Measurements from ENCODE around the gene CLEC12A. TPM values are rescaled to one million over a fixed set of nuclear protein-coding genes. Genes with fewer than 3 reads are reported as not detected.

CLEC12A gene
- total RNA-seq, 1 experiment from 2014 or later = not detected

- no peak for DNase-seq (ENCODE audit: low read depth)
Observed at GRCh38 chr12:10033783-10034545, 62.8 kb downstream of the CLEC12A start.

Other genes with a start within 250 kb of the CLEC12A start
- not detected in 2 replicates for gene CLECL1, start 238.3 kb upstream of the CLEC12A start, total RNA-seq (2014; rRNA removed)
- not detected in 2 replicates for gene CD69, start 210.5 kb upstream of the CLEC12A start, total RNA-seq (2014; rRNA removed)
- not detected in 2 replicates for gene KLRF1, start 143.9 kb upstream of the CLEC12A start, total RNA-seq (2014; rRNA removed)
- gene CLEC2B, start 102.1 kb upstream of the CLEC12A start, total RNA-seq (2014; rRNA removed) = 7.8 and 16.2 TPM in 2 replicates
- not detected in 2 replicates for gene KLRF2, start 89.9 kb upstream of the CLEC12A start, total RNA-seq (2014; rRNA removed)
- gene CLEC2A, start 39.0 kb upstream of the CLEC12A start, total RNA-seq (2014; rRNA removed) = not detected in 2 replicates
- gene CLEC1B, start 27.7 kb downstream of the CLEC12A start, total RNA-seq (2014; rRNA removed) = not detected in 2 replicates
- not detected in 2 replicates for gene CLEC12B, start 39.2 kb downstream of the CLEC12A start, total RNA-seq (2014; rRNA removed)
- not detected in 2 replicates for gene CLEC9A, start 59.3 kb downstream of the CLEC12A start, total RNA-seq (2014; rRNA removed)
- gene CLEC1A, start 127.6 kb downstream of the CLEC12A start, total RNA-seq (2014; rRNA removed) = not detected in 2 replicates
- gene CLEC7A, start 158.8 kb downstream of the CLEC12A start, total RNA-seq (2014; rRNA removed) = not detected in 2 replicates
- gene OLR1, start 200.7 kb downstream of the CLEC12A start, total RNA-seq (2014; rRNA removed) = not detected in 2 replicates
- not detected in 2 replicates for gene TMEM52B, start 207.6 kb downstream of the CLEC12A start, total RNA-seq (2014; rRNA removed)
- gene GABARAPL1, start 241.5 kb downstream of the CLEC12A start, total RNA-seq (2014; rRNA removed) = 9.6 and 11.7 TPM in 2 replicates

All from LHCN-M2 (cell line).